Measurements from ENCODE around the gene ECEL1.
"Not testable (repeated sequence)": the region's sequence is repeated elsewhere in the genome, so short reads cannot be mapped to it uniquely, and the experiment has no call there.

The ECEL1 gene, protein sequence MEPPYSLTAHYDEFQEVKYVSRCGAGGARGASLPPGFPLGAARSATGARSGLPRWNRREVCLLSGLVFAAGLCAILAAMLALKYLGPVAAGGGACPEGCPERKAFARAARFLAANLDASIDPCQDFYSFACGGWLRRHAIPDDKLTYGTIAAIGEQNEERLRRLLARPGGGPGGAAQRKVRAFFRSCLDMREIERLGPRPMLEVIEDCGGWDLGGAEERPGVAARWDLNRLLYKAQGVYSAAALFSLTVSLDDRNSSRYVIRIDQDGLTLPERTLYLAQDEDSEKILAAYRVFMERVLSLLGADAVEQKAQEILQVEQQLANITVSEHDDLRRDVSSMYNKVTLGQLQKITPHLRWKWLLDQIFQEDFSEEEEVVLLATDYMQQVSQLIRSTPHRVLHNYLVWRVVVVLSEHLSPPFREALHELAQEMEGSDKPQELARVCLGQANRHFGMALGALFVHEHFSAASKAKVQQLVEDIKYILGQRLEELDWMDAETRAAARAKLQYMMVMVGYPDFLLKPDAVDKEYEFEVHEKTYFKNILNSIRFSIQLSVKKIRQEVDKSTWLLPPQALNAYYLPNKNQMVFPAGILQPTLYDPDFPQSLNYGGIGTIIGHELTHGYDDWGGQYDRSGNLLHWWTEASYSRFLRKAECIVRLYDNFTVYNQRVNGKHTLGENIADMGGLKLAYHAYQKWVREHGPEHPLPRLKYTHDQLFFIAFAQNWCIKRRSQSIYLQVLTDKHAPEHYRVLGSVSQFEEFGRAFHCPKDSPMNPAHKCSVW

DNA sequence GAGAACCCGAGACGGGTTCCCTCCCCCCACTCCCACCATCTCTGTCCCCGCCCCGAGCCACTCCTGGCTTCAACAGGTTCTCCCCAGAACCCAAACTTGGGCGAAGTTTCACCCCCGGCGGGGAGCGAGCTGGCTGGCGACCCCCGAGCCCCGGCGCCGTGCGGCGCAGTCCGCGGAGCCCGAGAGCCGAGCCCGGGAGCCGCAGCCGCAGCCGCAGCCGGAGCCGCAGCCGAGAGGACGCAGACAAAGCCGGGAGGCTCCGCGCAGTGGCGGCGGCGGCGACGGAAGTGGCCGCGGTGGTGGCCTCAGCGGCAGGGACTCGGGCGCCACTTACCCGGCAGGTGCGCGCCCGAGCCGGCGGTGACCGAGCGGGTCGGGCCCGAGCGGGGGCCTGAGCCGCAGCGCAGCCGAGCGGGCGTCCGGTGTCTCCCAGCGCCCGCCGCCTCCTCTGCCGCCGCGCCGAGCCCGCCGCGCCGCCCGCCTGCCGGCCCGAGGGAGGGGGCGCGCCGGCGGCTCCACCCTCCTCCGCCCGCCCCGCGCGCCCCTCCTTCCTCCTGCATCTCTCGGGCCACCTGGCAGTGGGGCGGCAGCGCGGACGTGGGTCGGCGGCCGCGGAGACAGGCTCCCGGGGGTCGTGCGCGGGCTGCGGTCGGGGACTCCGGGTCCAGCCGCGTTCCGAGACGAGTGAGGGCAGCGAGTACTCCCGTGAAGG lies at the start of gene ECEL1:
TSS of gene ECEL1 (minus strand) at position 450 of the 712 bp plus-strand sequence. CDS start 1,181 bp downstream, outside the sequence.
- DNase-seq, result no peak

DNA sequence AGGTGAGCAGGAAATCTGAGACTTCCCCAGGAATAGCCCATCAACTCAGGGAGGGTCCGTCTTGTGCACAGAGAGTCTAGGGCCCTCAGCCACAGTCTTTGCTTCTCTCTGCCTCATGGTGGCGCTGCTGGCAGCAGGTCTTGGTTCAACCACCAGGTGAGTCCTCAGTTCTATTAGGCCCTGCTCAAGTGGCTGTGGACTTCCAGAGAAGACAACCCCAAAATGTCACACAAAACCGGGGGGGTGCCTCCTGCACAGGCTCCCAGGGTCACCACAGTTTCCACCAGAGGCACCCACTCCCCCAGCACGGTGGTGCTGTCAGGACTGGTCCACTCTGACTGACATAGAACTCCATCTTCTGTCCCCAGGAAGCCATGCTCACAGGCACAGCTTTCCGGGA lies 49.4 kb upstream of the ECEL1 start:
- DNase-seq, result no peak

DNA sequence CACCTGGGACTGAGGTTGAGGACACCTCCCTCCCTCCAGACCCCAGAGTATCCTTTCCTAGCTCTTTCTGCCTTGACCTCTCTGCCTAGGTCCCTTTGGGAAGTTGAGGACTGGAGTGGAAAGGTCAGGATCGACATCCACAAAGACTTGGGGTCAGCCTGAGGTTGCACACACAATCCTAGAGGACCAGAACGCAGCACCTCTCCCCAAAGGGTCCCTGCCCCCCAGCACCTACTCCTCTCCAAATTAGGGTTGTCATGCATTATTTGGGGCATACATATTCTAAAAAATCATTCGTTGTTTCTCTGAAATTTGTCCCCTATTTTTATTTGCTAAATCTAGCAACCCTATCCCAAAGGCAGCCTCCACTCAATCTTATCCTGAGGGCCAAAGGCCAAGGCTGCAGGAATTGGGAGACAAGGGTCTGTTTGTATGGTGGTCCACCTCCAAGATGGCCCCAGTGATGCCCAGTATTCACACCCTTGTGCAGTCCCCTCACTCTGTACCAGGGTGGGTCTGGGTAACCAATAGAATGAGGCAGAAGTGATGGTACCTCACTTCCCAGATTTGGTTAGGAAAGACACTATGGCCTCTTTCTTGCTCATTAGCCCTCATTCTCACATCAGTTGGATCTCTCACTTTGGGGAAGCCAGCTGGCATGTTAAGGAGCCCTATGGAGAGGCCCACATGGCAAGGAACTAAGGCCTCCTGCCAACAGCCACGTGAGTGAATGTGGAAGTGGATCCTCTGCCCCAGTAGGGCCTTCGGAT lies 48.3 kb upstream of the ECEL1 start:
- no peak for DNase-seq

DNA sequence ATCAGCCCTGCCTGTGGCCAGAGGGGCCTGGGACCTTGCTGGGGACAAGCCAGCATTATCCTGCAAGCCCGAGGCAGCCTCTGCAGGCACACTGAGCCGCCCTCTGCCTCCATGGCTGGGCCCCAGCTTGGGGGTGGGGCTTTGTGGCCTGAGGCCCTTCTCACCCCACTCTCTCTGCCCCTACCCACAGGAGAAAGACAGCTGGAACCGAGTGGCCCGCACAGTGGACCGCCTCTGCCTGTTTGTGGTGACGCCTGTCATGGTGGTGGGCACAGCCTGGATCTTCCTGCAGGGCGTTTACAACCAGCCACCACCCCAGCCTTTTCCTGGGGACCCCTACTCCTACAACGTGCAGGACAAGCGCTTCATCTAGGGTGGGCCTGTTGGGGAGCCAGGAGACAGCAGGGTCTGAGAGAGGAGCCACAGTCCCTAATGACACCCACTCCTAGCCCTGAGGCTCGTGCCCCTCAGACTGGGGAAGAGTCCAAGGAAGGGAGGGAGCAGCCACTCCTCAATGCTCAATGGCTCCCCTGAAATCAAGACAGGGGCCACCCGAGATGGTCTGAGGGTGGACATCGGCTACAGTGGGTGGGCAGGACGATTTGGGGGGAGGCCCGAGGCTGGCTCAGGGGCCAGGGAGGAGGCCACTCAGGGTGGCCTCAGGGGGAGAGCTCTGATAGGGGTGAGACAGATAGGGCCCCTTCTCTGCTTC lies 47.5 kb upstream of the ECEL1 start:
- DNase-seq, result no peak

DNA sequence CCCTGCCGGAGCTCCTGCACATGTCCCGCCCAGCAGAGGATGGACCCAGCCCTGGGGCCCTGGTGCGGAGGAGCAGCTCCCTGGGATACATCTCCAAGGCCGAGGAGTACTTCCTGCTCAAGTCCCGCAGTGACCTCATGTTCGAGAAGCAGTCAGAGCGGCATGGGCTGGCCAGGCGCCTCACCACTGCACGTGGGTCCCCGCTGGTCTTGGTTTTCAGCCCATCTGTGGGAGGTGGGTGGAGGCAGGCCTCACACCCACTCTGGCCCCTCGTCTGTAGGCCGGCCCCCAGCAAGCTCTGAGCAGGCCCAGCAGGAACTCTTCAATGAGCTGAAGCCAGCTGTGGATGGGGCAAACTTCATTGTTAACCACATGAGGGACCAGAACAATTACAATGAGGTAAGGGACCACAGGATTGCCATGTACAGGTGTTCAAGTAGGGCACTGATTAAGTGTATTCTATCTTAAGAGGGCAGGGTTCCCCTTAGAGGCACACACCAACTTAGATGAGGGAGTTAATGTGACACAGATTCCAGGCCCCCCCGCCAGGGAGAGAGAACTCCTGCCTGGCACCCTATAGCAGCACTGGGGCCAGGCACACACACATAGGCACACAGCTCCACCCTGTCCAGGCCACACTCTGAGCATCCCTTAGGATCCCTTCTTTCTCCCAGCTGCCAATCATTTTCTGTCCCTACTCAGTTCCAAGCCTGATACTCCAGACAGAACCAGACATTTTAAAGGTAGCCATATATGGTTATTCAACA lies 46.5 kb upstream of the ECEL1 start:
- DNase-seq, result no peak

DNA sequence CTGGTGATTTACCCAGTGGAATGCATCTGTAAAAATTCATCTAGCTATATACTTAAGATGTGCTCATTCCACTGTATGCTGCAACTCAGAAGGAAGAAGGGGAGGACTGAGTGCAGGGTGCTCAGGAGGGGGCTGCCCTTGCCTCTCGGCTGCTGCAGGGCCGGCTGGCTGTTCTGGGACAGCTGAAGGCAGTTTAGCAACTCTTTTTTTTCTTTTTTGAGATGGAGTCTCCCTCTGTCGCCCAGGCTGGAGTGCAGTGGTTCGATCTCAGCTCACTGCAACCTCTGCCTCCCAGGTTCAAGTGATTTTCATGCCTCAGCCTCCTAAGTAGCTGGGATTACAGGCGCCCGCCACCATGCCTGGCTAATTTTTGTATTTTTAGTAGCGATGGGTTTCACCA lies 45.2 kb upstream of the ECEL1 start:
- DNase-seq, result not testable (repeated sequence)

DNA sequence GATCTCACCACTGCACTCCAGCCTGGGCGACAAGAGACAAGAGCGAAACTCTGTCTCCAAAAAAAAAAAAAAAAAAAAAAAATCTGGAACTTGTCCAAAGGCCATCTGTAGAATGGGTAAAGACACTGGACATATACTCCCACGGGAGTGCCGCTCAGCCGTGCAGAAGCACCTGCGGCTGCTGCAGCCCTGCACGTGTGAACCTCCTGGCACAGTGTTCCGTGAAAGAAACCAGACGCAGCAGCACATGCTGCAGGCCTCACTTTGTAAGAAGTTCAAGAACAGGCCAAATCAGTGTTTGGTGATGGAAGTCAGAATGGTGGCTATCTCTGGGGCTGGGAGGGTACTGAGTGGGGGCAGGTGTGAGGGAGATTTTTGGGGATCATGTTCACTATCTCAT lies 44.8 kb upstream of the ECEL1 start:
- no peak for DNase-seq

DNA sequence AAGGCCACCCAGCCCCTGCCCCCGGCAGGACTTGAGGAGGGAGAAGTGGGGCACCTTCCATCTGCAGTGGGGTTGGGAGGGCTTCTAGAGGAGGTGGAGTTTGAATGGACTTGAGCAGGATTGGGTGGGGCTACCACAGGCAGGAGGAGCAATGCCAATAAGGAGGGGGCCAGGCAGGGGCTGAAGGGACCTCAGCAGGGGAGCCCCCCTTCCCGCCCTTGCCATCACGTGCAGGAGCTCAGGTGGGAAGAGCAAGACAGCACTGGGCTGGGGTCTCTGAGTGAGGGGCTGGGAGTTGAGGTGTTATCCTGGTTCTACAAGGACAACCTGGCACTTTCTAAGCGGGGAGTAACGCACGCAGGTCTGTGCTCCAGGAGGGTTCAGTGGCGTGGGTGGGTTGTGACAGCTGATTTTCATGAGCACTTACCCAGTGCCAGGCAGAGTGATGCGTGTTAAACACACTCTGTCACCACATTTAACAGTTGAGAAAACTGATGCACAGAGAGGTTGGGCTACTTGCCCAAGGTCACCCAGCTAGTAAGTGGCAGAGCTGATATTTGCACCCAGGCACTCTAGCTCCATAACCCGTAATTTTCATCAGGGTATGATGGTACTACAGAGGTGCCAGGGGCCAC lies 43.1 kb upstream of the ECEL1 start:
- DNase-seq, result no peak

DNA sequence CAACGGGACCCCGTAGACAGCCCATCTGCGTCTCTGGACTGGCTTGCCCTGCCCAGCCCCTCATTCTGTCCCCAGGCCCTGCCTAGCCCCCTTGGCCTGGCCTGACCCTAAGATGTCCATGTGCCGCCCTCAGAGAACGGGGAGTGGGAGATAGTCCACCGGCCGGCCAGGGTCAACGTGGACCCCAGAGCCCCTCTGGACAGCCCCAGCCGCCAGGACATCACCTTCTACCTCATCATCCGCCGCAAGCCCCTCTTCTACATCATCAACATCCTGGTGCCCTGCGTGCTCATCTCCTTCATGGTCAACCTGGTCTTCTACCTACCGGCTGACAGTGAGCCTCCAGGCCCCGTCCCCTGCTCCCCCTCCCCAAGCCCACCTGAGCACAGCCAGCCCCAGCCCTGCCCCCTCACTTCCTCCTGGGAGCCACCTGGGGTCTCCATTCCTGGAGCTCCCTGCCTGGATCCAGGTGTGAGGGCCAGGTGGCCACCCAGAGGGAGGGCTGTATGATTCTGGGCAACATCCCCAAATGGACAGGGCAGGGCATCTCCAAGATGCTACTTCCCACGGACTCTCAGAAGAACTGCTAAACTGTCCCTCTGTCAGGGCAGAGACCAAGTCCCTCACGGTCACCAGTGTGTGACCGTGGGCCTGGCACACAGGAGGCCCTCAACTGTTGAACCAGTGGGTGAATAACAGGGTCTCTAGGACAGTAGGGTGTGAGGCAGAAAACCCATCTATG lies 42.3 kb upstream of the ECEL1 start:
- DNase-seq, result no peak

DNA sequence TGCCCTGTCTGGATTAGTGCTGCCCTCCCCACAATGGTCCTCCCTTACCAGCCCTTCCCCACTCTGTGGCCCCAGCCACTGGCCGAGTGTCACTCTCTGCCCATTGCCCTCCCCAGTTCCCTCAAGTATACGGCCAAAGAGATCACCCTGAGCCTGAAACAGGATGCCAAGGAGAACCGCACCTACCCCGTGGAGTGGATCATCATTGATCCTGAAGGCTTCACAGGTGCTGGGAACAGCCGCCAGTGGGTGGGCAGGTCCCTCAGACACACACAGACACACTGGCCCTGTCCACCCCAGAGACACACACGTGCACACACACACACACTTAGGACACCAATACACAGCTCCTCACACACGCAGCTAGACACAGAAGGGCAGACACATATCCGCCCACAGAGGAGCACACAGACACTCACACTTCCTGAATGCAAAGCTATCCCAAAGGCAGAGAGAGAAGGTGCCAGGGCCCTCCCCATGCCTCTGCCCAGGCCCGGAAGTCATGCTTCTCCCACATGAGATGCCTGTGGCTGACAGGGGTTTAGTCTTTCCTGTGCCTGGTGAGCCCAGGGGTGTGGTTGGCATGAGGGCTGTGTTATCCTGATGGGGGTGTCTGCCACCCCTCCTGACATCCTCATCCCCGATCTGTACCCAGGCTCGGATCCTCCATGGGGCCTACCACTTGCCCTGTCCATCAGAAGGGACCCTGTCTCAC lies 41.3 kb upstream of the ECEL1 start:
- no peak for DNase-seq

DNA sequence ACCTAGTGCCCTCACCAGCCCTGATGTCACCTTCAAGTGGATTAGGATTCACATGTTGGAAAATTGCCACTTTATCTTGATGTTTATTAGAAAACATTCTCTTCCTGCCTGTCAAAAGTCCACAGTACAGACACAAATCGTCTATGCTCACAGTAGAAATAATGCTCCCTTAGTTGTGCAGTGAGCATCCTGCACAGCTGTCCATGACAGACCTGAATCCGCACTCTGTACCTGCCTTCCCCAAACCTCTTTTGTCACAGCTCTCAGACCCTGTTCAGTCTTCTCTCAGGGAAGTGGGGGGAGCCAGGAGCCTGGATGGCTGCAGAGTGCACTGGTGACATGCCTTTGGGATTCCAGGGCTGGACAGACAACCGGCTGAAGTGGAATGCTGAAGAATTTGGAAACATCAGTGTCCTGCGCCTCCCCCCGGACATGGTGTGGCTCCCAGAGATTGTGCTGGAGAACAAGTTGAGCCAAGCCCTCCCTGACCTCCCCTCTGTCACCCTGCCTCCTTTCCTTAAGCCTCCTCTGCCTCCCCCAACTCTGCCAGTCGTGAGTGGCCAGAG lies 40.4 kb upstream of the ECEL1 start:
- DNase-seq, result no peak

DNA sequence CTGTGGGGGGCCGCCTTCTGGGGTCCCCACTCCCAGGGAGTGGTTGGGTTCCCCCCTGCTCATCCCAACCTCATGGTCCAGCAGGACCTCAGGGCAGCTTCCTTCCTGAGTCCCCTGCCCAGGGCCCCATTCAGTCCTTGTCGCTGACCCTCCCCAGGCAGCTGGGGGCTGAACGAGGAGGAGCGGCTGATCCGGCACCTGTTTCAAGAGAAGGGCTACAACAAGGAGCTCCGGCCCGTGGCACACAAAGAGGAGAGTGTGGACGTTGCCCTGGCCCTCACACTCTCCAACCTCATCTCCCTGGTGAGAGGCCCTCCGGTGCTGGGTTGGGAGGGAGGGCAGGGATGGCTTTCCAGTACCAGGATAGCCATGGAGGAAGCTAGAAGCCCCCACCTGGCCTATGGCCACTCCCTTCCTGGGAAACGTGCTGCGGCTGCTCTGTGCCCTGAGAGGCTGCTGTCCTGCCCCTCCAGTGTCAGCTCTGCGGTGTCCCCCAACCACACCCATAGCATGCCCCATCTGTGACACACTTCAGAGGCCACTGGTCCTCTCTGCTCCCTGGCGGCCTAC lies 38.8 kb upstream of the ECEL1 start:
- DNase-seq, result no peak

DNA sequence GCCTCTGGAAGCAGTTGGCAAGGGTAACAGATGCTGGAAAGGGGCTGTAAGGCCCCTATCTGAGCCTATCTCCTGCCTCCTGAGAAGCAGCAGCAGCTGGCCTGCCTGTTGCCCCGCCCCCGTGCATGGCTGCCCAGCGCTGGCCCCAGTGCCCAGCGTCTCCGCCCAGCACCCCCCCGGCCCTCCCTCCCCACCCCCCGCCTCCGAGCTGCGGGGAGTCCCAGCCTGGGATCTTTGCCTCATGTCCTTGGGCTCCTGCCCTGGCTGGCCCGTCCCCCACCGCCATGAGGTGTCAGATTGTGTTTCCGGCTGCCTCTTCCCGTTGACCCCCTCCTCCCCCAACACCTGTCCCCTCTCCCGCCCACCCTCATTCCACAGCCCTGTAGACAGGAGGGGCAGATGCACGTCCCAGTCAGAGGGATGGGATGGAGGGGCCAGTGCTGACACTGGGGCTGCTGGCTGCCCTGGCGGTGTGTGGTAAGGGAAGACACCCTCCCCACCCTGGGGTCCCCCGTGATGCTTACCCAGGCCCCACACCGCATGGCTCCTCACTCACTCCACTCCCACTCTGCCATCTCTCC lies 38.2 kb upstream of the ECEL1 start, which contains the start of gene CHRND:
TSS of gene CHRND (plus strand) at position 370 of the 581 bp plus-strand sequence. CDS start at position 426, 56 bp downstream.
- peak; percentile 67 for DNase-seq

DNA sequence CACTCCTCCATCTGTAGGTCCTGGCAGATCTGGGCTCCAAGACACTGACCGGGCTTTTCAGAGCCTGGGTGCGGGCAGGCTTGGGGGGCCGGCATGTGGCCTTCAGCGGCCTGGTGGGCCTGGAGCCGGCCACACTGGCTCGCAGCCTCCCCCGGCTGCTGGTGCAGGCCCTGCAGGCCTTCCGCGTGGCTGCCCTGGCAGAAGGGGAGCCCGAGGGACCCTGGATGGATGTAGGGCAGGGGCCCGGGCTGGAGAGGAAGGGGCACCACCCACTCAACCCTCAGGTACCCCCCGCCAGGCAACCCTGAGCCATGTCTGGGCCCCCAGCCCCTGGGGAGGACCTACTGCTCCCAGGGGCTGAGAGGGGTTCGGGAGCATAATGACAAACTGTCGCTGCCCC lies 37.6 kb upstream of the ECEL1 start:
- no peak for DNase-seq

DNA sequence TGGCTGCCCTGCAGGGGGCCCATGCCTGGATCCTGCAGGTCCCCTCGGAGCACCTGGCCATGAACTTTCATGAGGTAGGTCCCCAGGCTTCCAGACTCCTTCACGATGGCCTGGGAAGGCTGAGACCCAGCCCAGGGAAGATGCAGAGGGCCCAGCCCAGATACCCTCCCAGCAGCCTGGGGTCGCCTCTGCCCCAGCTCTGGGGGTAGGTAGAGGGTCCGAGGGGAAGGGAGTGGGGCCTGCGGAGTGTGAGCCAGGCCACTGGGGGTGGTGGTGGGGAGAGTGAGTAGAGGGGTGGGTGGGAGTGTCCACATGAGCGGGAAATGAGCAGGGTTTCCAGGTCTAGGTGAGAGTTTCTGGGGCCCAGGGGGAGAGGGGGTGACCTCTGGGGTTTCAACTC lies 37.1 kb upstream of the ECEL1 start:
- DNase-seq, result no peak

DNA sequence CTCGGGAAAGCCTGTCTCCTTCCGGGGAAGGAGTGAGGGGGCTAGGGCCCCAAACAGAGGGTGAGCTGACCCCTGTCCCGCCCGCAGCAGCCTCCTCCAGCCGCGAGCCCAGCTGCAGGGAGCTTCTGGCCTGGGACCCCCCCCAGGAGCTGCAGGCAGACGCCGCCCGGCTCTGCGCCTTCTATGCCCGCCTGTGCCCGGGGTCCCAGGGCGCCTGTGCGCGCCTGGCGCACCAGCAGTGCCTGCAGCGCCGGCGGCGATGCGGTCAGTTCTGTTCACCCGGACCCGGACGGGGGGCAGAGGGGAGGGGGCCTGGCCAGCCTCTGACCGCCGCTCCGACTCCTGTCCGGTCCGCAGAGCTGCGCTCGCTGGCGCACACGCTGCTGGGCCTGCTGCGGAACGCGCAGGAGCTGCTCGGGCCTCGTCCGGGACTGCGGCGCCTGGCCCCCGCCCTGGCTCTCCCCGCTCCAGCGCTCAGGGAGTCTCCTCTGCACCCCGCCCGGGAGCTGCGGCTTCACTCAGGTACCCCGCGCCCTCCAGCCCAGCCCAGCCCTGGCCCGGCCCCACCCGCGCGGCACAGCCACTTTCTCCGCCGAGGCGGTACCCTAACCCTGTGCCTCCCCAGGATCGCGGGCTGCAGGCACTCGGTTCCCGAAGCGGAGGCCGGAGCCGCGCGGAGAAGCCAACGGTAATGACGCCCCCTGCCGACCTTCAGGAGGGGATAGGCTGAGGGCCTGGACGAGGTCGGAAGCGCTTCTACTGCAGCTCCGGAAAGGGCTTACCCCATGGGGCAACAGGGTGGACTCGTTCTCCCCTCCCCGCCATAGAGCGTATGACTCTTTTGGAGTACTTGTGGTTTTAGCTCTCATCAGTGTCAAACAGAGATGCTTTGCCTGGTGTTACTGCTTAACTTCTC lies 36.3 kb upstream of the ECEL1 start:
- DNase-seq, result peak; percentile 25

DNA sequence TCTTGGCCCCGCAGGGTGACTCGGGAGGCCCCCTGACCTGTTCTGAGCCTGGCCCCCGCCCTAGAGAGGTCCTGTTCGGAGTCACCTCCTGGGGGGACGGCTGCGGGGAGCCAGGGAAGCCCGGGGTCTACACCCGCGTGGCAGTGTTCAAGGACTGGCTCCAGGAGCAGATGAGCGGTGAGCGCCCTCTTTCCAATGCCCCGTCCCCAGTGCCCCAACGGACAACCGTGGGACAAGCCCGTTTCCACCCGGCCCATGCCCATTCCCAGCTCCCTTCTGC lies 35.7 kb upstream of the ECEL1 start:
- no peak for DNase-seq
